Uterus (tissue), 2 donors: ENCODE data around the gene IFI16.

Experiments used
- POLR2A ChIP-seq, 2 donors: fragments of 450-650 bp; IDR thresholded peaks; one replicate each; pipeline ENCODE4 v1.6.1; 2016; ENCODE audit warnings: antibody characterized with exemption in 2 of 2, mild to moderate bottlenecking in 1 of 2, moderate library complexity in 1 of 2
- TF ChIP-seq, protein P1 (sequence below), 4 experiments: fragments of 200-600 bp in 2 of 4; fragments of 450-650 bp in 2 of 4; sonication (generic) in 2 of 4; IDR thresholded peaks; one replicate each; pipeline ENCODE4 v1.5.1; 2016 to 2019; ENCODE audit warnings: antibody characterized with exemption in 4 of 4, mild to moderate bottlenecking in 2 of 4, moderate library complexity in 1 of 4

DNA sequence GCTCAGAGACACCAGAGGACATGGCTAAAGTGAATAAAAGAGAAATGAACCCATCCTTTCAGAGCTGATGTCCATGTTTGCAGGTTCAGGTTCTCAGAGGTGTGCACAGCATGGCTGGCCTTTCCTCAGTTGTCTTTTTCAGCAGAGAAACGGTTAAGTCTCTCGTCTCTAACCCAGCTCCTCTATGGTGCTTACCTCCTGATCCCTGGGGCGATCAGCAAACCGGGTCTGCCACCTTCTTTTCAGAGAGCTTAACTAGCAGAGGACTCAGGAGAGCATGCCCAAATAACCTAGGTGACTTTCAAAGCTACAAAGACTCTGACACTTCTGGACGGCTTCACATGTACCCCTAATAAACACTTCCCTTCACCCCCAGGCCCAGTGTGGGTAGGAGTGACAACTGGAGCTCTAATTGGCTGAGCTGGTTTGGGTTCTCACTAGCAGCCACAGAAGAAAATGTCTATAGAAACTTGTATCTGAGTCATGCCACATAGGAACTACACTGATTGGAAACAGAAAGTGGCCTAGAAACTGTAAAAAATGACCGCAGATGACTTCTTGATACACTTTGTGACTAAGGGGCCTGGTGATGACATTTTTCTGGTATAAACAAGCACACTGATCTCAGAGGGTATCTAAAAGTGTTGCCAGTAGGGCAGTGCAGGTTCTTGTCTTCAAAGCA, 66.9 kb downstream of the IFI16 start, which contains the start of gene AIM2:
- TF ChIP-seq, protein P1, sequence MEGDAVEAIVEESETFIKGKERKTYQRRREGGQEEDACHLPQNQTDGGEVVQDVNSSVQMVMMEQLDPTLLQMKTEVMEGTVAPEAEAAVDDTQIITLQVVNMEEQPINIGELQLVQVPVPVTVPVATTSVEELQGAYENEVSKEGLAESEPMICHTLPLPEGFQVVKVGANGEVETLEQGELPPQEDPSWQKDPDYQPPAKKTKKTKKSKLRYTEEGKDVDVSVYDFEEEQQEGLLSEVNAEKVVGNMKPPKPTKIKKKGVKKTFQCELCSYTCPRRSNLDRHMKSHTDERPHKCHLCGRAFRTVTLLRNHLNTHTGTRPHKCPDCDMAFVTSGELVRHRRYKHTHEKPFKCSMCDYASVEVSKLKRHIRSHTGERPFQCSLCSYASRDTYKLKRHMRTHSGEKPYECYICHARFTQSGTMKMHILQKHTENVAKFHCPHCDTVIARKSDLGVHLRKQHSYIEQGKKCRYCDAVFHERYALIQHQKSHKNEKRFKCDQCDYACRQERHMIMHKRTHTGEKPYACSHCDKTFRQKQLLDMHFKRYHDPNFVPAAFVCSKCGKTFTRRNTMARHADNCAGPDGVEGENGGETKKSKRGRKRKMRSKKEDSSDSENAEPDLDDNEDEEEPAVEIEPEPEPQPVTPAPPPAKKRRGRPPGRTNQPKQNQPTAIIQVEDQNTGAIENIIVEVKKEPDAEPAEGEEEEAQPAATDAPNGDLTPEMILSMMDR (IDR thresholded peaks at IDR 0.05): no peak
- no peak for TF ChIP-seq POLR2A (IDR thresholded peaks at IDR 0.05)
